K562 (cell line): Measurements from ENCODE around the gene WASF2. TPM values are rescaled to one million over a fixed set of nuclear protein-coding genes. Genes with fewer than 3 reads are reported as not detected.

Source experiments
- ATAC-seq: fragments of 200-7000 bp; cut with Tn5 transposase; 3 replicates; pipeline ENCODE4 v1.9.1; 2020; ENCODE audit warnings: moderate library complexity
- BruUV-seq: library from RNA; stranded (reverse); fragments of 400-500 nt; replicated peaks from 2 replicates; lab custom pipeline; 2021; lab: Mats Ljungman, UMichigan
- CTCF ChIA-PET: fragments of 300-600 bp; formaldehyde crosslinking; extraction: SDS; loops from one replicate; lab custom pipeline; 2021; ENCODE audit warnings: low intra/inter-chr PET ratio; lab: Yijun Ruan, JAX
- POLR2A ChIA-PET: fragments of 300-600, 350-650 bp; sonication (Branson Sonifier 250); formaldehyde crosslinking; extraction: SDS; loops from one replicate; lab custom pipeline; 2021; ENCODE audit warnings: antibody characterized with exemption, inconsistent platforms; lab: Yijun Ruan, JAX
- DNase-seq, 4 experiments: peaks; one replicate each; pipeline versions ENCODE4 v3.0.0 to v3.0.0-alpha.2; 2011 to 2018; ENCODE audit warnings: low spot score in 3 of 4, mixed read lengths in 3 of 4; ENCODE audit errors: extremely low read depth in 1 of 4
- FAIRE-seq: peaks from 2 replicates; lab custom pipeline; 2011; peaks lifted over from hg19 to GRCh38; lab: Jason Lieb, UNC
- H2AFZ ChIP-seq: 2 replicates; pipeline ENCODE4 v1.6.0; 2011; ENCODE audit warnings: low read depth, low read length, control low read depth, inconsistent platforms
- H3K27ac ChIP-seq: fragments of 200-600 bp; 3 replicates; pipeline ENCODE4 v1.8.0; 2011; ENCODE audit warnings: low read depth, mild to moderate bottlenecking, control low read depth, inconsistent platforms, low read length, moderate library complexity, mixed read lengths; ENCODE audit errors: extremely low read depth
- H3K27me3 ChIP-seq, 2 experiments: fragments of 300-600 bp in 1 of 2; 2 replicates in 1 of 2; 3 replicates in 1 of 2; pipeline versions ENCODE4 v1.6.0 to v1.8.0; 2011; ENCODE audit warnings: inconsistent platforms in 2 of 2, low read length in 2 of 2, mild to moderate bottlenecking in 1 of 2, mixed read lengths in 1 of 2, moderate library complexity in 1 of 2; ENCODE audit not compliant: control insufficient read depth in 2 of 2, insufficient read depth in 2 of 2
- H3K36me3 ChIP-seq: fragments of 300-600 bp; 3 replicates; pipeline ENCODE4 v1.8.0; 2011; ENCODE audit warnings: mild to moderate bottlenecking, low read length, inconsistent platforms; ENCODE audit not compliant: control insufficient read depth, insufficient read depth
- H3K4me1 ChIP-seq, 2 experiments: fragments of 200-600 bp in 1 of 2; replicated peaks in 1 of 2; 2 replicates in 1 of 2; 3 replicates in 1 of 2; pipeline versions ENCODE4 v1.5.1 to v1.8.0; 2011; ENCODE audit warnings: inconsistent platforms in 2 of 2, low read length in 2 of 2, mild to moderate bottlenecking in 1 of 2, mixed read lengths in 1 of 2, moderate library complexity in 1 of 2; ENCODE audit not compliant: control insufficient read depth in 2 of 2, insufficient read depth in 2 of 2
- H3K4me2 ChIP-seq: 2 replicates; pipeline ENCODE4 v1.6.1; 2011; ENCODE audit warnings: low read length, control low read depth, inconsistent platforms, mixed read lengths; ENCODE audit not compliant: insufficient read depth
- H3K4me3 ChIP-seq: fragments of 200-600 bp; sonication (generic), shearing (Covaris generic); 2 replicates; pipeline ENCODE4 v1.5.1; 2016; ENCODE audit warnings: control low read depth, inconsistent platforms
- H3K79me2 ChIP-seq: fragments of 200-600 bp; 3 replicates; pipeline ENCODE4 v1.8.0; 2011; ENCODE audit warnings: low read length, inconsistent platforms; ENCODE audit not compliant: control insufficient read depth, insufficient read depth
- H3K9ac ChIP-seq, 2 experiments: 2 replicates each; pipeline versions ENCODE4 v1.6.0 to v1.6.1; 2011; ENCODE audit warnings: low read depth in 2 of 2, low read length in 2 of 2, control low read depth in 1 of 2, inconsistent platforms in 1 of 2, mild to moderate bottlenecking in 1 of 2, mixed read lengths in 1 of 2; ENCODE audit not compliant: insufficient read depth in 1 of 2
- H3K9me1 ChIP-seq: one replicate; pipeline ENCODE4 v1.6.0; 2011; ENCODE audit warnings: inconsistent platforms, mild to moderate bottlenecking, low read length, moderate library complexity; ENCODE audit not compliant: control insufficient read depth, insufficient read depth
- H3K9me3 ChIP-seq: replicated peaks from 2 replicates; pipeline ENCODE4 v1.5.1; 2011; ENCODE audit warnings: low read depth, low read length, inconsistent platforms; ENCODE audit not compliant: control insufficient read depth, insufficient read depth
- H4K20me1 ChIP-seq: replicated peaks from 2 replicates; pipeline ENCODE4 v1.6.1; 2011; ENCODE audit warnings: low read length, inconsistent platforms, mixed read lengths; ENCODE audit not compliant: control insufficient read depth, insufficient read depth
- CBFA2T2 ChIP-seq: fragments of 450-650 bp; conservative IDR thresholded peaks from 2 replicates; pipeline ENCODE4 v1.6.1; 2017; ENCODE audit warnings: mild to moderate bottlenecking
- ETV6 ChIP-seq, 3 experiments: fragments of 150-350 bp in 1 of 3; sonication (generic) in 1 of 3; formaldehyde crosslinking in 1 of 3; IDR thresholded peaks; 2 replicates each; pipeline versions ENCODE4 v1.6.1 to v1.8.0; 2014 to 2022; ENCODE audit warnings: borderline replicate concordance in 2 of 3, low read depth in 2 of 3, antibody characterized with exemption in 1 of 3, low read length in 1 of 3, mild to moderate bottlenecking in 1 of 3, missing genetic modification reagents in 1 of 3
- KDM2B ChIP-seq: fragments of 250-450 bp; sonication (Bioruptor Pico); IDR thresholded peaks from 2 replicates; pipeline ENCODE4 v1.8.0; 2021; ENCODE audit warnings: mild to moderate bottlenecking, moderate library complexity
- KDM5B ChIP-seq: fragments of 200-600 bp; sonication (generic); IDR thresholded peaks from 2 replicates; pipeline ENCODE4 v1.6.1; 2012; ENCODE audit warnings: low read depth, mild to moderate bottlenecking, moderate library complexity, low read length, control low read depth, inconsistent platforms; ENCODE audit not compliant: insufficient replicate concordance
- NCOR1 ChIP-seq: fragments of 450-650 bp; IDR thresholded peaks from 2 replicates; pipeline ENCODE4 v1.6.1; 2016; ENCODE audit warnings: mild to moderate bottlenecking, moderate library complexity
- NFIX ChIP-seq: fragments of 250-450 bp; sonication (Bioruptor Pico); IDR thresholded peaks from 2 replicates; pipeline ENCODE4 v1.4.0; 2020; ENCODE audit warnings: low read depth, mild to moderate bottlenecking, moderate library complexity
- NRF1 ChIP-seq, 2 experiments: fragments of 450-650 bp; IDR thresholded peaks in 1 of 2; conservative IDR thresholded peaks in 1 of 2; 2 replicates each; pipeline ENCODE4 v1.6.1; 2014; ENCODE audit warnings: mild to moderate bottlenecking in 2 of 2
- PHB2 ChIP-seq: fragments of 450-650 bp; IDR thresholded peaks from 2 replicates; pipeline ENCODE4 v1.6.1; 2017; ENCODE audit warnings: low read depth
- POLR2AphosphoS2 ChIP-seq: IDR thresholded peaks from 2 replicates; pipeline ENCODE4 v1.6.1; 2012; ENCODE audit warnings: low read length, improper control_type of control experiment
- SMARCA5 ChIP-seq: fragments of 450-650 bp; IDR thresholded peaks from 2 replicates; pipeline ENCODE4 v1.6.1; 2016
- TEAD2 ChIP-seq: fragments of 450-650 bp; IDR thresholded peaks from 2 replicates; pipeline ENCODE4 v1.6.1; 2016; ENCODE audit warnings: missing genetic modification characterization, control low read depth, missing compliant biosample characterization
- ZNF140 ChIP-seq: fragments of 250-450 bp; sonication (Bioruptor Pico); IDR thresholded peaks from 2 replicates; pipeline ENCODE4 v1.8.0; 2021; ENCODE audit warnings: moderate library complexity, mild to moderate bottlenecking, inconsistent platforms
- ZNF253 ChIP-seq: fragments of 250-450 bp; sonication (Bioruptor Pico); conservative IDR thresholded peaks from 2 replicates; pipeline ENCODE4 v1.6.1; 2021; ENCODE audit warnings: mild to moderate bottlenecking
- WGBS: fragments of 100-300 bp; shearing (Covaris generic); methylation state at CpG from one replicate; pipeline ENCODE4 v1.1.6; 2016; ENCODE audit warnings: low coverage, mixed read lengths; ENCODE audit not compliant: insufficient coverage; ENCODE audit errors: missing lambda C conversion rate; 5-methylcytosine and 5-hydroxymethylcytosine counted together
- in situ Hi-C: fragments of 300-500 bp; cut with MboI; formaldehyde crosslinking; loops from 4 replicates; pipeline ENCODE4 v1.15.0; 2018; ENCODE audit warnings: inconsistent platforms, mixed read lengths
- intact Hi-C: fragments of 100-400 bp; cut with micrococcal nuclease; formaldehyde crosslinking; loops from 2 replicates; pipeline ENCODE4 v1.14.2; 2022
- polyA plus RNA-seq, 8 experiments: library from polyadenylated mRNA; depleted of rRNA in 4 of 8; stranded (reverse) in 5 of 8; unstranded in 3 of 8; fragments of >200 nt; fragmentation: Nextera tagmentation in 2 of 8; fragmentation: Illumina TruSeq in 1 of 8; extraction: Ambion mirVana in 2 of 8; extraction: Trizol in 1 of 8; gene quantifications; 2 replicates each; pipeline versions ENCODE4 v1.2.1 to v1.2.3, GENCODE V29; 2011 to 2014; ENCODE audit warnings: inconsistent platforms in 1 of 8, missing spikeins in 1 of 8
- total RNA-seq, 7 experiments: library from RNA; depleted of rRNA in 6 of 7; stranded (reverse); fragments of >200 nt in 6 of 7; fragmentation: Illumina TruSeq in 2 of 7; extraction: Trizol in 2 of 7; gene quantifications; 2 replicates each; pipeline versions ENCODE4 v1.2.1 to v1.2.3, GENCODE V29; 2011 to 2021; ENCODE audit warnings: low replicate concordance in 1 of 7
- TF ChIP-seq, protein P1 (sequence below): fragments of 250-450 bp; sonication (Bioruptor Pico); IDR thresholded peaks from 2 replicates; pipeline ENCODE4 v1.4.0; 2020
- TF ChIP-seq, protein P2 (sequence below): sonication (generic); formaldehyde crosslinking; IDR thresholded peaks from 2 replicates; pipeline ENCODE4 v1.8.1; 2023; ENCODE audit warnings: mild to moderate bottlenecking, missing genetic modification reagents
- TF ChIP-seq, protein P3 (sequence below): fragments of 250-450 bp; sonication (Bioruptor Pico); IDR thresholded peaks from 2 replicates; pipeline ENCODE4 v1.8.0; 2022; ENCODE audit warnings: inconsistent platforms, mild to moderate bottlenecking, moderate library complexity, borderline replicate concordance

Gene WASF2
- total and polyA plus RNA-seq, 9 of the 15 experiments (the other 6 are each of a cell fraction or from before 2014, with no cell fraction given), result 8.2 to 163 (median 31.2) TPM

DNA sequence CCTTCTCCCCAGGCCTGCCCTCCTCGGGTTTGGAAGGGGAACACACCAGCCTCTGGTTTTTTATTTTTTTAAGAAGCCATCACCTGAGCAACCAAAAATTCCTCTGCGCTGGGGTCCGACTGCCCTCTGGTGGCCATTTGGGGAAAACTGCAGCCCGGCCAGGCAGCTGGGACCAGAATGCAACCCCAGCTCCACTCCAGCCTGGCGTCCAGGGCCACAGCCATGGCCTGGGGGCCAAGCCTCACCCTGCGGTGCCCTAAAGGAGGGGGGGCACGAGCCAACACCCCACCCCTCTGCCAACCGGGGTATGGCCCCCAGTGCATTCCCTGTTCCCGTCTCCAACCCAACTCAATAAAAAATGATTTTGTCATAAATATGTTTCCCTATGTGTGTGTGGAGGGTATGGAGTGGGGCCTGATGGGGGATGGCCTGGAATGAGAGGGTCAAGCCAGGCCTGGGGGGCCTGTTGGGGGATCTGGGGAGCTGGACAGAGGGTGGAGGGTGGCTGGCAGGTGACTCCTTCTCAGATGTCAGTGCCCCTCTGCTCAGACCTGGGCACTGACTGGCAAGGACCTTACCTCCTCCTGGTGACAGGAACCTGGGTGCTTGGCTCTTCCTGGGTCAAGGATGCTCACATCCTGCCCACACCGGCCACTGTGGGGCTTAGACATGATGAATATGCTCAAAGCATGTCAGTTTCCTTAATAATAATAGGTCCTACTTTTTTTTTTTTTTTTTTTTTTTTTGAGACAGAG is 94.3 kb downstream of the WASF2 start:
- intact Hi-C loops, result loop anchor here (1.0 to 5.0 kb wide), 3 partner anchors 63 to 348 kb away; no protein-coding TSS in a partner anchor
- FAIRE-seq (peak; percentile 88), DNase-seq (peak; percentile 78 to 86 (median 82)), ATAC-seq (peak; percentile 69)
- under 1% methylated on average over 10 of the region's 10 CpGs for WGBS
- Histone ChIP-seq H3K4me3 (no peak overlapping the region), H3K4me1 (peaks cover 8 to 55% of the 10 kb centered on the region in 2 experiments), H3K9me1 (no peaks in the 10 kb centered on the region), H2AFZ (no peak overlapping the region), H3K27ac (no peak overlapping the region), H3K9me3 (no peaks in the 10 kb centered on the region), H3K36me3 (peaks cover 9% of the 10 kb centered on the region; the same call in 1 of the 3 replicates), H3K4me2 (no peak overlapping the region), H3K9ac (peak overlapping the region in 1 of 2 experiments; percentile 76; a peak in 1 of 4 replicates), H3K79me2 (peaks cover 12% of the 10 kb centered on the region), H4K20me1 (no peaks in the 10 kb centered on the region), H3K27me3 (no peaks in the 10 kb centered on the region)
- CTCF ChIA-PET, result interaction anchor here (0.7 to 2.9 kb wide), 14 partner anchors 29 to 351 kb away, joined by 3 to 49 read pairs (median 4); partner anchors contain the start of genes AHDC1 and MAP3K6
- no TSS peak for BruUV-seq
- POLR2A ChIA-PET, result interaction anchor here (0.6 to 2.1 kb wide), 5 partner anchors 27 to 494 kb away, joined by 3 to 10 read pairs (median 4); partner anchors contain the start of gene MAP3K6
- in situ Hi-C loops, result loop anchor here (5.0 kb wide), 1 partner anchor 212 kb away; no protein-coding TSS in a partner anchor
- no peak for TF ChIP-seq NFIX (CRISPR knock-in tag)
- TF ChIP-seq, protein P1, sequence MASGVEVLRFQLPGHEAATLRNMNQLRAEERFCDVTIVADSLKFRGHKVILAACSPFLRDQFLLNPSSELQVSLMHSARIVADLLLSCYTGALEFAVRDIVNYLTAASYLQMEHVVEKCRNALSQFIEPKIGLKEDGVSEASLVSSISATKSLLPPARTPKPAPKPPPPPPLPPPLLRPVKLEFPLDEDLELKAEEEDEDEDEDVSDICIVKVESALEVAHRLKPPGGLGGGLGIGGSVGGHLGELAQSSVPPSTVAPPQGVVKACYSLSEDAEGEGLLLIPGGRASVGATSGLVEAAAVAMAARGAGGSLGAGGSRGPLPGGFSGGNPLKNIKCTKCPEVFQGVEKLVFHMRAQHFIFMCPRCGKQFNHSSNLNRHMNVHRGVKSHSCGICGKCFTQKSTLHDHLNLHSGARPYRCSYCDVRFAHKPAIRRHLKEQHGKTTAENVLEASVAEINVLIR, result no peak
- TF ChIP-seq CBFA2T2, result no peak
- TF ChIP-seq POLR2AphosphoS2, result peak; percentile 73; the same call in 1 of the 2 replicates
- TF ChIP-seq SMARCA5, result no peak
- TF ChIP-seq, protein P2, sequence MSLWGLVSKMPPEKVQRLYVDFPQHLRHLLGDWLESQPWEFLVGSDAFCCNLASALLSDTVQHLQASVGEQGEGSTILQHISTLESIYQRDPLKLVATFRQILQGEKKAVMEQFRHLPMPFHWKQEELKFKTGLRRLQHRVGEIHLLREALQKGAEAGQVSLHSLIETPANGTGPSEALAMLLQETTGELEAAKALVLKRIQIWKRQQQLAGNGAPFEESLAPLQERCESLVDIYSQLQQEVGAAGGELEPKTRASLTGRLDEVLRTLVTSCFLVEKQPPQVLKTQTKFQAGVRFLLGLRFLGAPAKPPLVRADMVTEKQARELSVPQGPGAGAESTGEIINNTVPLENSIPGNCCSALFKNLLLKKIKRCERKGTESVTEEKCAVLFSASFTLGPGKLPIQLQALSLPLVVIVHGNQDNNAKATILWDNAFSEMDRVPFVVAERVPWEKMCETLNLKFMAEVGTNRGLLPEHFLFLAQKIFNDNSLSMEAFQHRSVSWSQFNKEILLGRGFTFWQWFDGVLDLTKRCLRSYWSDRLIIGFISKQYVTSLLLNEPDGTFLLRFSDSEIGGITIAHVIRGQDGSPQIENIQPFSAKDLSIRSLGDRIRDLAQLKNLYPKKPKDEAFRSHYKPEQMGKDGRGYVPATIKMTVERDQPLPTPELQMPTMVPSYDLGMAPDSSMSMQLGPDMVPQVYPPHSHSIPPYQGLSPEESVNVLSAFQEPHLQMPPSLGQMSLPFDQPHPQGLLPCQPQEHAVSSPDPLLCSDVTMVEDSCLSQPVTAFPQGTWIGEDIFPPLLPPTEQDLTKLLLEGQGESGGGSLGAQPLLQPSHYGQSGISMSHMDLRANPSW, result no peak
- TF ChIP-seq, protein P3, sequence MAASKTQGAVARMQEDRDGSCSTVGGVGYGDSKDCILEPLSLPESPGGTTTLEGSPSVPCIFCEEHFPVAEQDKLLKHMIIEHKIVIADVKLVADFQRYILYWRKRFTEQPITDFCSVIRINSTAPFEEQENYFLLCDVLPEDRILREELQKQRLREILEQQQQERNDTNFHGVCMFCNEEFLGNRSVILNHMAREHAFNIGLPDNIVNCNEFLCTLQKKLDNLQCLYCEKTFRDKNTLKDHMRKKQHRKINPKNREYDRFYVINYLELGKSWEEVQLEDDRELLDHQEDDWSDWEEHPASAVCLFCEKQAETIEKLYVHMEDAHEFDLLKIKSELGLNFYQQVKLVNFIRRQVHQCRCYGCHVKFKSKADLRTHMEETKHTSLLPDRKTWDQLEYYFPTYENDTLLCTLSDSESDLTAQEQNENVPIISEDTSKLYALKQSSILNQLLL (CRISPR knock-in tag), result no peak
- no peak for TF ChIP-seq TEAD2
- TF ChIP-seq PHB2, result no peak
- no peak for TF ChIP-seq KDM2B (CRISPR knock-in tag)
- TF ChIP-seq ZNF140 (CRISPR knock-in tag), result no peak
- TF ChIP-seq NCOR1, result no peak
- TF ChIP-seq ZNF253 (CRISPR knock-in tag), result no peak
- no peak for TF ChIP-seq ETV6 (IDR thresholded peaks at IDR 0.05; ENCODE audit: borderline replicate concordance in 1 of 2, low read depth in 2 of 2, low read length in 1 of 2)
- no peak for TF ChIP-seq ETV6 (CRISPR knock-in tag; IDR thresholded peaks at IDR 0.05; ENCODE audit: borderline replicate concordance)
- TF ChIP-seq NRF1 (conservative IDR thresholded peaks at IDR 0.05 in 1 of 2, IDR thresholded peaks at IDR 0.05 in 1 of 2), result no peak
- TF ChIP-seq KDM5B, result no peak
